Sigmoid colon (tissue), 7 donors: ENCODE measurements around the gene TTC5. TPM values are rescaled to one million over a fixed set of nuclear protein-coding genes. Genes with fewer than 3 reads are reported as not detected.
A peak's percentile ranks its signal among the peaks of the same experiment; 100 is the strongest.

Experiments
- DNase-seq: peaks from one replicate; pipeline ENCODE4 v3.0.0-alpha.2; 2019
- H3K27ac ChIP-seq, 4 donors: fragments of 200-600 bp; sonication (generic); one replicate each; pipeline ENCODE4 v1.5.1; 2016 to 2019; ENCODE audit warnings: mild to moderate bottlenecking in 1 of 4
- H3K27me3 ChIP-seq, 3 donors: fragments of 200-600 bp; sonication (generic); one replicate each; pipeline ENCODE4 v1.5.1; 2019; ENCODE audit warnings: mild to moderate bottlenecking in 1 of 3
- H3K36me3 ChIP-seq, 4 donors: fragments of 200-600 bp; sonication (generic); one replicate each; pipeline ENCODE4 v1.5.1; 2016 to 2019
- H3K4me1 ChIP-seq, 4 donors: fragments of 200-600 bp; sonication (generic); one replicate each; pipeline ENCODE4 v1.5.1; 2017 to 2019
- H3K4me3 ChIP-seq, 4 donors: fragments of 200-600 bp; sonication (generic); one replicate each; pipeline ENCODE4 v1.5.1; 2017 to 2019; ENCODE audit warnings: mild to moderate bottlenecking in 2 of 4, moderate library complexity in 1 of 4
- H3K9me3 ChIP-seq, 4 donors: fragments of 200-600 bp in 3 of 4; sonication (generic) in 3 of 4; one replicate each; pipeline versions ENCODE4 v1.5.1 to v1.6.1; 2013 to 2019
- CTCF ChIP-seq, 4 experiments: fragments of 450-650 bp in 3 of 4; fragments of 200-600 bp in 1 of 4; IDR thresholded peaks; one replicate each; pipeline ENCODE4 v1.5.1; 2016 to 2019; ENCODE audit warnings: antibody characterized with exemption in 4 of 4, mild to moderate bottlenecking in 3 of 4, moderate library complexity in 2 of 4
- EP300 ChIP-seq, 4 donors: sonication (generic); formaldehyde crosslinking; IDR thresholded peaks; one replicate each; pipeline ENCODE4 v1.6.1; 2017; ENCODE audit warnings: antibody characterized with exemption in 4 of 4
- POLR2A ChIP-seq, 2 donors: fragments of 450-650 bp; IDR thresholded peaks; one replicate each; pipeline ENCODE4 v1.6.1; 2016; ENCODE audit warnings: antibody characterized with exemption in 2 of 2, mild to moderate bottlenecking in 2 of 2, moderate library complexity in 2 of 2
- POLR2AphosphoS5 ChIP-seq, 4 donors: sonication (generic); formaldehyde crosslinking; IDR thresholded peaks; one replicate each; pipeline ENCODE4 v1.6.1; 2017; ENCODE audit warnings: antibody characterized with exemption in 4 of 4
- WGBS, 2 donors: extraction: QIAGEN DNeasy Blood & Tissue Kit; methylation state at CpG; one replicate each; pipeline ENCODE4 v1.1.7; 2013; 5-methylcytosine and 5-hydroxymethylcytosine counted together
- intact Hi-C: fragments of 100-400 bp; cut with DNase I; formaldehyde crosslinking; loops from one replicate; pipeline ENCODE4 v1.15.1; 2023
- polyA plus RNA-seq, 3 donors: library from polyadenylated mRNA; stranded (reverse); fragments of 200-250 nt; gene quantifications; one replicate each; pipeline ENCODE4 v1.2.3, GENCODE V29; 2013
- total RNA-seq, 4 donors: library from RNA; depleted of rRNA; stranded (reverse); fragments of >200 nt; gene quantifications; one replicate each; pipeline ENCODE4 v1.1.0, GENCODE V29; 2016
- donor health status: healthy with polysubstance abuse.
- donor health status: Bipolar disorder and iron deficiency.
- donor health status: healthy.

TTC5 gene
- 10 to 100 TPM in 2 of 4 donors, 1 to 10 TPM in 2; 6.8 to 16.3 (median 10.1) TPM for total RNA-seq
- 1 to 10 TPM; 3.6 to 6.5 (median 5.3) TPM for polyA plus RNA-seq

- Histone ChIP-seq H3K27me3 (no peaks in the 10 kb centered on the region), H3K4me3 (peak within 1 kb of the TSS; percentile 54 to 78 (median 62)), H3K9me3 (no peaks in the 10 kb centered on the region), H3K4me1 (peaks cover 0 to 20% (median 13%) of the 10 kb centered on the region in 4 donors), H3K36me3 (peaks cover 2 to 17% (median 4%) of the 10 kb centered on the region in 4 donors), H3K27ac (peak within 1 kb of the TSS; percentile 53 to 72 (median 62))
- intact Hi-C loops, result no loop called here
- WGBS, 2 donors, result 0 to 1% methylated on average over 27 of the region's 27 CpGs
- DNase-seq, result peak; percentile 88
- TF ChIP-seq POLR2A (IDR thresholded peaks at IDR 0.05), result no peak
- peak in 3 of 4 donors; percentile 54 to 63 (median 55) for TF ChIP-seq POLR2AphosphoS5 (IDR thresholded peaks at IDR 0.05)
- no peak for TF ChIP-seq EP300 (IDR thresholded peaks at IDR 0.05)
- TF ChIP-seq CTCF (IDR thresholded peaks at IDR 0.05), result peak; percentile 66 to 88 (median 75)
Observed at GRCh38 chr14:20305265-20306078, at the start of gene TTC5. TTC5 (minus strand) TSS chr14:20305951; CDS start chr14:20305937, 14 bp downstream.

- Histone ChIP-seq H3K36me3 (peaks cover 21 to 95% (median 37%) of the 10 kb centered on the region in 4 donors), H3K4me3 (no peak overlapping the region), H3K27me3 (no peaks in the 10 kb centered on the region), H3K9me3 (no peaks in the 10 kb centered on the region), H3K4me1 (no peaks in the 10 kb centered on the region), H3K27ac (no peak overlapping the region)
- TF ChIP-seq CTCF (IDR thresholded peaks at IDR 0.05), result no peak
- TF ChIP-seq EP300 (IDR thresholded peaks at IDR 0.05), result no peak
- TF ChIP-seq POLR2AphosphoS5 (IDR thresholded peaks at IDR 0.05), result no peak
- TF ChIP-seq POLR2A (IDR thresholded peaks at IDR 0.05), result no peak
- intact Hi-C loops, result no loop called here
- DNase-seq, result no peak
Observed at GRCh38 chr14:20350860-20351259, 45.1 kb upstream of the TTC5 start.

- WGBS, 2 donors, result 88 to 95% methylated on average over 2 of the region's 2 CpGs
- H3K27me3 ChIP-seq, result no peaks in the 10 kb centered on the region
- no peak overlapping the region for H3K4me3 ChIP-seq
- H3K9me3 ChIP-seq, result no peaks in the 10 kb centered on the region
- DNase-seq, result no peak
- H3K36me3 ChIP-seq, result peaks cover 19 to 95% (median 34%) of the 10 kb centered on the region in 4 donors
- no peaks in the 10 kb centered on the region for H3K4me1 ChIP-seq
- intact Hi-C loops, result no loop called here
- no peak for TF ChIP-seq POLR2A (IDR thresholded peaks at IDR 0.05)
- no peak for TF ChIP-seq POLR2AphosphoS5 (IDR thresholded peaks at IDR 0.05)
- no peak for TF ChIP-seq CTCF (IDR thresholded peaks at IDR 0.05)
- no peak for TF ChIP-seq EP300 (IDR thresholded peaks at IDR 0.05)
- no peak overlapping the region for H3K27ac ChIP-seq
Observed at GRCh38 chr14:20350282-20350681, 44.5 kb upstream of the TTC5 start.

GRCh38 chr14:20347747-20348146 is 42.0 kb upstream of the TTC5 start:
- Histone ChIP-seq H3K27me3 (no peaks in the 10 kb centered on the region), H3K9me3 (no peaks in the 10 kb centered on the region), H3K4me1 (peaks cover 0 to 10% (median 6%) of the 10 kb centered on the region in 4 donors), H3K4me3 (no peak overlapping the region), H3K27ac (no peak overlapping the region), H3K36me3 (peaks cover 8 to 73% (median 19%) of the 10 kb centered on the region in 4 donors)
- TF ChIP-seq EP300 (IDR thresholded peaks at IDR 0.05) (no peak), POLR2AphosphoS5 (IDR thresholded peaks at IDR 0.05) (no peak), CTCF (IDR thresholded peaks at IDR 0.05) (no peak), POLR2A (IDR thresholded peaks at IDR 0.05) (no peak)
- DNase-seq, result no peak
- intact Hi-C loops, result no loop called here
- WGBS, 2 donors, result 98% methylated on average over 3 of the region's 3 CpGs
